K562 (cell line): ENCODE data around the gene TMSB15B. TPM values are rescaled to one million over a fixed set of nuclear protein-coding genes. Genes with fewer than 3 reads are reported as not detected.

Source experiments
- ATAC-seq: fragments of 200-7000 bp; cut with Tn5 transposase; 3 replicates; pipeline ENCODE4 v1.9.1; 2020; ENCODE audit warnings: moderate library complexity
- BruUV-seq: library from RNA; stranded (reverse); fragments of 400-500 nt; replicated peaks from 2 replicates; lab custom pipeline; 2021; lab: Mats Ljungman, UMichigan
- CTCF ChIA-PET: fragments of 300-600 bp; formaldehyde crosslinking; extraction: SDS; loops from one replicate; lab custom pipeline; 2021; ENCODE audit warnings: low intra/inter-chr PET ratio; lab: Yijun Ruan, JAX
- POLR2A ChIA-PET: fragments of 300-600, 350-650 bp; sonication (Branson Sonifier 250); formaldehyde crosslinking; extraction: SDS; loops from one replicate; lab custom pipeline; 2021; ENCODE audit warnings: antibody characterized with exemption, inconsistent platforms; lab: Yijun Ruan, JAX
- DNase-seq, 4 experiments: peaks; one replicate each; pipeline versions ENCODE4 v3.0.0 to v3.0.0-alpha.2; 2011 to 2018; ENCODE audit warnings: low spot score in 3 of 4, mixed read lengths in 3 of 4; ENCODE audit errors: extremely low read depth in 1 of 4
- FAIRE-seq: peaks from 2 replicates; lab custom pipeline; 2011; peaks lifted over from hg19 to GRCh38; lab: Jason Lieb, UNC
- H2AFZ ChIP-seq: 2 replicates; pipeline ENCODE4 v1.6.0; 2011; ENCODE audit warnings: low read depth, low read length, control low read depth, inconsistent platforms
- H3K27ac ChIP-seq: fragments of 200-600 bp; 3 replicates; pipeline ENCODE4 v1.8.0; 2011; ENCODE audit warnings: low read depth, mild to moderate bottlenecking, control low read depth, inconsistent platforms, low read length, moderate library complexity, mixed read lengths; ENCODE audit errors: extremely low read depth
- H3K27me3 ChIP-seq, 2 experiments: fragments of 300-600 bp in 1 of 2; 2 replicates in 1 of 2; 3 replicates in 1 of 2; pipeline versions ENCODE4 v1.6.0 to v1.8.0; 2011; ENCODE audit warnings: inconsistent platforms in 2 of 2, low read length in 2 of 2, mild to moderate bottlenecking in 1 of 2, mixed read lengths in 1 of 2, moderate library complexity in 1 of 2; ENCODE audit not compliant: control insufficient read depth in 2 of 2, insufficient read depth in 2 of 2
- H3K36me3 ChIP-seq: fragments of 300-600 bp; 3 replicates; pipeline ENCODE4 v1.8.0; 2011; ENCODE audit warnings: mild to moderate bottlenecking, low read length, inconsistent platforms; ENCODE audit not compliant: control insufficient read depth, insufficient read depth
- H3K4me1 ChIP-seq, 2 experiments: fragments of 200-600 bp in 1 of 2; replicated peaks in 1 of 2; 2 replicates in 1 of 2; 3 replicates in 1 of 2; pipeline versions ENCODE4 v1.5.1 to v1.8.0; 2011; ENCODE audit warnings: inconsistent platforms in 2 of 2, low read length in 2 of 2, mild to moderate bottlenecking in 1 of 2, mixed read lengths in 1 of 2, moderate library complexity in 1 of 2; ENCODE audit not compliant: control insufficient read depth in 2 of 2, insufficient read depth in 2 of 2
- H3K4me2 ChIP-seq: 2 replicates; pipeline ENCODE4 v1.6.1; 2011; ENCODE audit warnings: low read length, control low read depth, inconsistent platforms, mixed read lengths; ENCODE audit not compliant: insufficient read depth
- H3K4me3 ChIP-seq: fragments of 200-600 bp; sonication (generic), shearing (Covaris generic); 2 replicates; pipeline ENCODE4 v1.5.1; 2016; ENCODE audit warnings: control low read depth, inconsistent platforms
- H3K79me2 ChIP-seq: fragments of 200-600 bp; 3 replicates; pipeline ENCODE4 v1.8.0; 2011; ENCODE audit warnings: low read length, inconsistent platforms; ENCODE audit not compliant: control insufficient read depth, insufficient read depth
- H3K9ac ChIP-seq, 2 experiments: 2 replicates each; pipeline versions ENCODE4 v1.6.0 to v1.6.1; 2011; ENCODE audit warnings: low read depth in 2 of 2, low read length in 2 of 2, control low read depth in 1 of 2, inconsistent platforms in 1 of 2, mild to moderate bottlenecking in 1 of 2, mixed read lengths in 1 of 2; ENCODE audit not compliant: insufficient read depth in 1 of 2
- H3K9me1 ChIP-seq: one replicate; pipeline ENCODE4 v1.6.0; 2011; ENCODE audit warnings: inconsistent platforms, mild to moderate bottlenecking, low read length, moderate library complexity; ENCODE audit not compliant: control insufficient read depth, insufficient read depth
- H3K9me3 ChIP-seq: replicated peaks from 2 replicates; pipeline ENCODE4 v1.5.1; 2011; ENCODE audit warnings: low read depth, low read length, inconsistent platforms; ENCODE audit not compliant: control insufficient read depth, insufficient read depth
- H4K20me1 ChIP-seq: replicated peaks from 2 replicates; pipeline ENCODE4 v1.6.1; 2011; ENCODE audit warnings: low read length, inconsistent platforms, mixed read lengths; ENCODE audit not compliant: control insufficient read depth, insufficient read depth
- ATF2 ChIP-seq: sonication (generic); formaldehyde crosslinking; IDR thresholded peaks from 2 replicates; pipeline ENCODE4 v1.8.1; 2022; ENCODE audit warnings: missing genetic modification reagents
- CBX2 ChIP-seq: fragments of 200-600 bp; sonication (generic); IDR thresholded peaks from one replicate; pipeline ENCODE4 v1.6.1; 2012; ENCODE audit warnings: mild to moderate bottlenecking, low read length, inconsistent platforms; ENCODE audit not compliant: insufficient read depth, poor library complexity, severe bottlenecking
- GATA2 ChIP-seq: sonication (generic); formaldehyde crosslinking; IDR thresholded peaks from 2 replicates; pipeline ENCODE4 v1.4.0; 2020; ENCODE audit warnings: mild to moderate bottlenecking, missing genetic modification reagents
- L3MBTL2 ChIP-seq: fragments of 450-650 bp; IDR thresholded peaks from 2 replicates; pipeline ENCODE4 v1.6.1; 2016; ENCODE audit warnings: mild to moderate bottlenecking, moderate library complexity
- LCOR ChIP-seq: sonication (generic); formaldehyde crosslinking; IDR thresholded peaks from 2 replicates; pipeline ENCODE4 v1.8.0; 2022; ENCODE audit warnings: mild to moderate bottlenecking, missing genetic modification reagents
- NFYB ChIP-seq: IDR thresholded peaks from 2 replicates; pipeline ENCODE4 v1.6.1; 2011; ENCODE audit warnings: mild to moderate bottlenecking, moderate library complexity; ENCODE audit not compliant: insufficient read length; ENCODE audit errors: extremely low read depth
- NR4A1 ChIP-seq, 2 experiments: fragments of 250-450 bp in 1 of 2; fragments of 450-650 bp in 1 of 2; sonication (Bioruptor Pico) in 1 of 2; IDR thresholded peaks; 2 replicates each; pipeline versions ENCODE4 v1.4.0 to v1.6.1; 2016 to 2020; ENCODE audit warnings: mild to moderate bottlenecking in 2 of 2, missing compliant biosample characterization in 1 of 2, missing genetic modification characterization in 1 of 2, moderate library complexity in 1 of 2
- TFAP4 ChIP-seq: sonication (generic); formaldehyde crosslinking; IDR thresholded peaks from 2 replicates; pipeline ENCODE4 v1.8.0; 2022; ENCODE audit warnings: missing genetic modification reagents, mild to moderate bottlenecking, moderate library complexity, borderline replicate concordance
- ZNF740 ChIP-seq, 3 experiments: fragments of 200-800 bp in 1 of 3; sonication (Bioruptor generic) in 1 of 3; sonication (generic) in 1 of 3; formaldehyde crosslinking in 1 of 3; IDR thresholded peaks; 2 replicates each; pipeline versions ENCODE4 v1.6.1 to v1.8.0; 2016 to 2022; ENCODE audit warnings: mild to moderate bottlenecking in 2 of 3, missing compliant biosample characterization in 2 of 3, missing genetic modification characterization in 2 of 3, missing genetic modification reagents in 1 of 3
- WGBS: fragments of 100-300 bp; shearing (Covaris generic); methylation state at CpG from one replicate; pipeline ENCODE4 v1.1.6; 2016; ENCODE audit warnings: low coverage, mixed read lengths; ENCODE audit not compliant: insufficient coverage; ENCODE audit errors: missing lambda C conversion rate; 5-methylcytosine and 5-hydroxymethylcytosine counted together
- in situ Hi-C: fragments of 300-500 bp; cut with MboI; formaldehyde crosslinking; loops from 4 replicates; pipeline ENCODE4 v1.15.0; 2018; ENCODE audit warnings: inconsistent platforms, mixed read lengths
- intact Hi-C: fragments of 100-400 bp; cut with micrococcal nuclease; formaldehyde crosslinking; loops from 2 replicates; pipeline ENCODE4 v1.14.2; 2022
- polyA plus RNA-seq, 8 experiments: library from polyadenylated mRNA; depleted of rRNA in 4 of 8; stranded (reverse) in 5 of 8; unstranded in 3 of 8; fragments of >200 nt; fragmentation: Nextera tagmentation in 2 of 8; fragmentation: Illumina TruSeq in 1 of 8; extraction: Ambion mirVana in 2 of 8; extraction: Trizol in 1 of 8; gene quantifications; 2 replicates each; pipeline versions ENCODE4 v1.2.1 to v1.2.3, GENCODE V29; 2011 to 2014; ENCODE audit warnings: inconsistent platforms in 1 of 8, missing spikeins in 1 of 8
- total RNA-seq, 7 experiments: library from RNA; depleted of rRNA in 6 of 7; stranded (reverse); fragments of >200 nt in 6 of 7; fragmentation: Illumina TruSeq in 2 of 7; extraction: Trizol in 2 of 7; gene quantifications; 2 replicates each; pipeline versions ENCODE4 v1.2.1 to v1.2.3, GENCODE V29; 2011 to 2021; ENCODE audit warnings: low replicate concordance in 1 of 7

The TMSB15B gene
- total and polyA plus RNA-seq, 9 of the 15 experiments (the other 6 are each of a cell fraction or from before 2014, with no cell fraction given): 0.05 to 0.77 (median 0.32) TPM; not detected in 4

- POLR2A ChIA-PET: no interaction called here
- Histone ChIP-seq H2AFZ (no peak overlapping the region), H3K27me3 (peaks cover under 1 to 2% of the 10 kb centered on the region in 2 experiments; a peak in 3 of 5 replicates), H3K4me2 (no peak overlapping the region), H3K9me1 (no peaks in the 10 kb centered on the region), H3K79me2 (no peaks in the 10 kb centered on the region), H3K36me3 (no peaks in the 10 kb centered on the region), H3K27ac (no peak overlapping the region), H3K4me3 (no peak overlapping the region), H3K9ac (no peak overlapping the region), H4K20me1 (no peaks in the 10 kb centered on the region), H3K4me1 (no peaks in the 10 kb centered on the region; a peak in 1 of 5 replicates), H3K9me3 (no peaks in the 10 kb centered on the region)
- CTCF ChIA-PET: no interaction called here
- FAIRE-seq: no peak
- TF ChIP-seq LCOR (CRISPR knock-in tag) (no peak), CBX2 (no peak), TFAP4 (no peak), NR4A1 (CRISPR knock-in tag; IDR thresholded peaks at IDR 0.05) (no peak), NR4A1 (tag; IDR thresholded peaks at IDR 0.05) (no peak), ATF2 (CRISPR knock-in tag) (no peak), ZNF740 (CRISPR knock-in tag; IDR thresholded peaks at IDR 0.05) (no peak), ZNF740 (tag; IDR thresholded peaks at IDR 0.05) (no peak), GATA2 (CRISPR knock-in tag) (no peak), L3MBTL2 (no peak), NFYB (no peak)
- WGBS: 0% methylated on average over 10 of the region's 10 CpGs
- BruUV-seq: no TSS peak
- ATAC-seq: no peak
- intact Hi-C loops: no loop called here
- in situ Hi-C loops: no loop called here
- DNase-seq: no peak
These were observed 48.9 kb upstream of the TMSB15B start for GRCh38 chrX:103913356-103914020.
